ENCODE measurements around the gene HK3.
A peak's percentile ranks its signal among the peaks of the same experiment; 100 is the strongest.

HK3 gene

DNA sequence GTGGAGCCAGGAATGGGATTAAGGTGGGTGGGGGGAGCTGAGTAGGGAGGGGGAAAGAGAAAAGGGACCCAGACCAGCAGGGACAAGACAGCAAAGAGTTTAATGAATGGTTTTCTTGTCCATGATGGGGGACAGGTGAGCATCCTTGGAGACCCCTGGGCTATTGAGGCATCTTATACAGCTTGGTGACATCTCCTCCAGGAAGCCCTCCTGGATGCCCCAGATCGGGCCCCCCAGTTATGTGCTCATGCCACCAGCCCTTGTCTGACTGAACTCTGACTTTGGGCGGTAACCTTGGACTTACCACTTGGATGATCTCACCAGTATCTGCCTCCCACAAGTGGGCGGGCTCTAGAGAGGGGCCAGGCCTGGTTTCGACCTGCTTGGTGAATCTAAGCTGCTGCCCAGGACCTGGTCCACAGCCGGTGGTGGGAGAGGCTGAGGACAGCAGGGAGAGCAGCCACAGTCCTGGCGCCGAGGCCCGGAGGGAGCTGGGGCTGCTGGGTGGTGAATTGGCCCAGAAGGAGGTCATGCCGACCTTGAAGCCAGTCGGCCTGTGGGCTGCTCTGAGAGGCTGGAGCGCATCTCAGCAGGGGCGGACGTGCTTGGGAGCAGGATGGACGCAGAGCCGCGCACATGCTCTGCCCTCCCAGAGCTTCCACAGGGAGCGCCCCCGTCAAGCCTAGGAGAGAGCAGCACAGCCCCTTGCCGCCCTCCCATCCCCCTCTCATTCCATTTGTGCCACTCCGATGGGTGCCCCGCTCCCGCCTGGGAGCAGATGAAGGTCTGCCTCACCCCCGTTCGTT lies 52.6 kb downstream of the HK3 start:
- no CpG with 5 or more reads among the region's 24 CpGs for WGBS, 2 donors (ENCODE audit: extremely low coverage in 2 of 2, insufficient read length in 2 of 2, insufficient replicate concordance in 1 of 2)
- no peak overlapping the region for H2BK120ac ChIP-seq (ENCODE audit: low read depth, low read length)
- peak overlapping the region; percentile 97 for H2BK15ac ChIP-seq (ENCODE audit: low read length)
- no peak overlapping the region for H3K4me2 ChIP-seq (ENCODE audit: insufficient read depth, low read length, poor library complexity, severe bottlenecking)
- H4K91ac ChIP-seq (ENCODE audit: low read depth, low read length, poor library complexity): no peak overlapping the region
- H3K9me3 ChIP-seq (replicated peaks in 1 of 2; ENCODE audit: control insufficient read depth in 2 of 2, insufficient read depth in 1 of 2, low read depth in 1 of 2, low read length in 2 of 2): no peaks in the 10 kb centered on the region
- no peak for DNase-seq (ENCODE audit: low spot score)
- H3K9ac ChIP-seq (ENCODE audit: low read depth, low read length, poor library complexity): no peak overlapping the region
- no peak overlapping the region for H2AFZ ChIP-seq (ENCODE audit: low read length)
- no peak overlapping the region for H3K4ac ChIP-seq (ENCODE audit: low read length)
- H3K4me1 ChIP-seq (ENCODE audit: control insufficient read depth in 2 of 2, insufficient read depth in 1 of 2, low read depth in 1 of 2, low read length in 2 of 2): peaks cover 0 to 14% of the 10 kb centered on the region in 2 donors
- H2BK12ac ChIP-seq (ENCODE audit: low read length): peak overlapping the region; percentile 94
- peak overlapping the region; percentile 85 for H3K23ac ChIP-seq (ENCODE audit: low read depth, low read length, poor library complexity)
- H3K79me1 ChIP-seq (ENCODE audit: low read depth, low read length): peaks cover 2% of the 10 kb centered on the region
- no peak overlapping the region for H2BK5ac ChIP-seq (ENCODE audit: low read length)
- H3K36me3 ChIP-seq (replicated peaks in 1 of 2; ENCODE audit: control insufficient read depth in 2 of 2, insufficient read depth in 2 of 2, low read length in 2 of 2): no peaks in the 10 kb centered on the region
- H4K8ac ChIP-seq (ENCODE audit: low read depth, low read length): no peak overlapping the region
- H2AK5ac ChIP-seq (ENCODE audit: low read depth, low read length): peak overlapping the region; percentile 90
- peaks cover 0 to 62% (median 0%) of the 10 kb centered on the region in 3 experiments for H3K27me3 ChIP-seq (ENCODE audit: control insufficient read depth in 3 of 3, insufficient read depth in 3 of 3, low read depth in 1 of 3, low read length in 3 of 3)
- H3K27ac ChIP-seq (replicated peaks; ENCODE audit: low read length): no peak overlapping the region
- peak overlapping the region; percentile 80 for H3K18ac ChIP-seq (ENCODE audit: low read length)
- peak overlapping the region; percentile 89 for H3K14ac ChIP-seq (ENCODE audit: low read length)
- H3K4me3 ChIP-seq (ENCODE audit: low read length in 2 of 2): no peak overlapping the region

DNA sequence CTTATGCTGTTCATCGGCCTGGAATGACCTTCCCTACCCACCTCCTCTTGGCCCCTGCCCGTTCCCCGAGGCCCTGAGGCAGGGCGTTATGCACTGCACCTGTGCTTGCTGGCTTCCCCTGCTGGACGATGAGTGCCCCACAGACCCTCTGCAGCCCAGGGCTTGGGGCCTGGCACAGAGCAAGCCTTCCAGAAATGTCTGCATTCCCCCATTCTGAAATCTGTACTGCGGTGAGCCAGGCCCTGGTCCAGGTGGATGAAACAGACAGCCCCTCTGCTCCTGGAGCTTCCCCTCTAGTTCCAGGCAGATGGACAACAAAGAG lies 53.8 kb downstream of the HK3 start:
- H3K4ac ChIP-seq (ENCODE audit: low read length): no peak overlapping the region
- H4K91ac ChIP-seq (ENCODE audit: low read depth, low read length, poor library complexity): no peak overlapping the region
- WGBS, 2 donors (ENCODE audit: extremely low coverage in 2 of 2, insufficient read length in 2 of 2, insufficient replicate concordance in 1 of 2): no CpG with 5 or more reads among the region's 6 CpGs
- H2AK5ac ChIP-seq (ENCODE audit: low read depth, low read length): peak overlapping the region; percentile 39
- no peak overlapping the region for H3K14ac ChIP-seq (ENCODE audit: low read length)
- H3K27me3 ChIP-seq (ENCODE audit: control insufficient read depth in 3 of 3, insufficient read depth in 3 of 3, low read depth in 1 of 3, low read length in 3 of 3): peaks cover 0 to 64% (median 0%) of the 10 kb centered on the region in 3 experiments
- no peak overlapping the region for H2BK5ac ChIP-seq (ENCODE audit: low read length)
- H3K4me2 ChIP-seq (ENCODE audit: insufficient read depth, low read length, poor library complexity, severe bottlenecking): no peak overlapping the region
- peaks cover 2% of the 10 kb centered on the region for H3K79me1 ChIP-seq (ENCODE audit: low read depth, low read length)
- no peak overlapping the region for H3K23ac ChIP-seq (ENCODE audit: low read depth, low read length, poor library complexity)
- peak overlapping the region; percentile 0 for H2BK15ac ChIP-seq (ENCODE audit: low read length)
- peak overlapping the region; percentile 5 for H2BK12ac ChIP-seq (ENCODE audit: low read length)
- H3K27ac ChIP-seq (replicated peaks; ENCODE audit: low read length): no peak overlapping the region
- H4K8ac ChIP-seq (ENCODE audit: low read depth, low read length): no peak overlapping the region
- no peak for DNase-seq (ENCODE audit: low spot score)
- no peaks in the 10 kb centered on the region for H3K36me3 ChIP-seq (replicated peaks in 1 of 2; ENCODE audit: control insufficient read depth in 2 of 2, insufficient read depth in 2 of 2, low read length in 2 of 2)
- H3K9ac ChIP-seq (ENCODE audit: low read depth, low read length, poor library complexity): peak overlapping the region; percentile 0
- peaks cover 0 to 22% of the 10 kb centered on the region in 2 donors for H3K4me1 ChIP-seq (ENCODE audit: control insufficient read depth in 2 of 2, insufficient read depth in 1 of 2, low read depth in 1 of 2, low read length in 2 of 2)
- H3K9me3 ChIP-seq (replicated peaks in 1 of 2; ENCODE audit: control insufficient read depth in 2 of 2, insufficient read depth in 1 of 2, low read depth in 1 of 2, low read length in 2 of 2): no peaks in the 10 kb centered on the region
- H3K4me3 ChIP-seq (ENCODE audit: low read length in 2 of 2): no peak overlapping the region
- H2BK120ac ChIP-seq (ENCODE audit: low read depth, low read length): no peak overlapping the region
- peak overlapping the region; percentile 76 for H3K18ac ChIP-seq (ENCODE audit: low read length)
- no peak overlapping the region for H2AFZ ChIP-seq (ENCODE audit: low read length)

DNA sequence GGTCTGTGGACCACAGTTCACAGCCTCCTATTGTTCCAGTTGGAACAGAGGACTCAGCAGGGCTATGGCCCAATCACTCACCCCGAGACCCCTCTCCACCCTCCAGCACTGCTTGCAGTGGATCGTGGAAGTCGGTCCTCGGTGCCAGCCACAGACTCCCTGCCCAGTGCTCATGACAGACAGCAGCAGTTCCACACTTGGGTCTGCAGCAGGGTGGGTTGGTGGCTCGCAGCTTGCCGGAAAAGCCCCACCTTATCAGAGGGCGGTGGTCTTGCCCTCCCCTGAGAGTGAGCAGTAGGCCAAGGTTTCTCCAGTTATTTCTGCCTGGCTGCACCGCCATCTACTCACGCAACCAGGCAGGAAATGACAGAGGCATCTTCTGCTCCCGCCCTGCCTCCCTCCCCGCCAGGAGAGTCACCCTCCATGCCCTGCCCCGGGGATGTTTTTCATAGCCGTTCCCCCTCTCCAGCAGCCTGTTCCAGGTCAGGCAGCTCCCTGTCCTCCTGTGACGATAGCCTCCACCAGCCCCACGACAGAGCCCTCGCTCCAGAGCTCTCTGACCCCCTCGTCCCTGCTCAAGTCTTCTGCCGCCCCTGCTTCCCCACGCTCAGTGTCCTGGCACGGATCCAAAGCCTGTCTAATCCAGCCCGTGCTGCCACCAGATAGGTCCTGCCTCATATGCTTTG lies 54.3 kb downstream of the HK3 start:
- no peaks in the 10 kb centered on the region for H3K36me3 ChIP-seq (replicated peaks in 1 of 2; ENCODE audit: control insufficient read depth in 2 of 2, insufficient read depth in 2 of 2, low read length in 2 of 2)
- WGBS, 2 donors (ENCODE audit: extremely low coverage in 2 of 2, insufficient read length in 2 of 2, insufficient replicate concordance in 1 of 2): no CpG with 5 or more reads among the region's 21 CpGs
- no peak overlapping the region for H2BK120ac ChIP-seq (ENCODE audit: low read depth, low read length)
- no peaks in the 10 kb centered on the region for H3K9me3 ChIP-seq (replicated peaks in 1 of 2; ENCODE audit: control insufficient read depth in 2 of 2, insufficient read depth in 1 of 2, low read depth in 1 of 2, low read length in 2 of 2)
- H3K4me2 ChIP-seq (ENCODE audit: insufficient read depth, low read length, poor library complexity, severe bottlenecking): no peak overlapping the region
- no peak overlapping the region for H4K91ac ChIP-seq (ENCODE audit: low read depth, low read length, poor library complexity)
- peak overlapping the region; percentile 75 for H3K14ac ChIP-seq (ENCODE audit: low read length)
- H4K8ac ChIP-seq (ENCODE audit: low read depth, low read length): no peak overlapping the region
- H3K27me3 ChIP-seq (ENCODE audit: control insufficient read depth in 3 of 3, insufficient read depth in 3 of 3, low read depth in 1 of 3, low read length in 3 of 3): peaks cover 0 to 61% (median 0%) of the 10 kb centered on the region in 3 experiments
- no peak overlapping the region for H2BK5ac ChIP-seq (ENCODE audit: low read length)
- peak overlapping the region; percentile 93 for H2AK5ac ChIP-seq (ENCODE audit: low read depth, low read length)
- H3K18ac ChIP-seq (ENCODE audit: low read length): peak overlapping the region; percentile 76
- H3K23ac ChIP-seq (ENCODE audit: low read depth, low read length, poor library complexity): peak overlapping the region; percentile 38
- DNase-seq (ENCODE audit: low spot score): no peak
- peak overlapping the region; percentile 0 for H2BK15ac ChIP-seq (ENCODE audit: low read length)
- H3K4ac ChIP-seq (ENCODE audit: low read length): no peak overlapping the region
- H2BK12ac ChIP-seq (ENCODE audit: low read length): peak overlapping the region; percentile 49
- H3K4me1 ChIP-seq (ENCODE audit: control insufficient read depth in 2 of 2, insufficient read depth in 1 of 2, low read depth in 1 of 2, low read length in 2 of 2): peaks cover 0 to 26% of the 10 kb centered on the region in 2 donors
- H3K27ac ChIP-seq (replicated peaks; ENCODE audit: low read length): no peak overlapping the region
- H3K9ac ChIP-seq (ENCODE audit: low read depth, low read length, poor library complexity): peak overlapping the region; percentile 0
- peaks cover 2% of the 10 kb centered on the region for H3K79me1 ChIP-seq (ENCODE audit: low read depth, low read length)
- no peak overlapping the region for H2AFZ ChIP-seq (ENCODE audit: low read length)
- H3K4me3 ChIP-seq (ENCODE audit: low read length in 2 of 2): no peak overlapping the region

DNA sequence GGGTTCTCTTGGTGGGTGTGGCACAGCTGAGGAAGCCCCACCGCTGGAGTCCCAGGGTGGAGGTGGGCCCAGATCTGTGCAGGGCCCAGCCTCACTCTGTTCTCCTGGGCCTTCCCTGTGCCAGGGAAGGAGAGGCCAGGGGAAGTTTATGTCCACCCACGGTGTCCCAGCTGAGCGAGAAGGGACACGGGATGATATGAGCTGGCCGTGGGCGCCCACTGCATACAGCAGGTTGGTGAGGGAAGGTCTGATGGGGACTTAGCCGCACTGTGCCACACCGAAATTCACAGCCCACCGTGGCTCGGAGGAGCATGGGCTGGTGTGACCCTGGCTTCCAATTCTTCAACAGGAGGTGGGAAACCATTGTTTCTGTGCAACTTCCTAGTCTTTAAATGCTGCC lies 54.9 kb downstream of the HK3 start:
- no peak overlapping the region for H3K14ac ChIP-seq (ENCODE audit: low read length)
- H2AFZ ChIP-seq (ENCODE audit: low read length): no peak overlapping the region
- H3K4me2 ChIP-seq (ENCODE audit: insufficient read depth, low read length, poor library complexity, severe bottlenecking): no peak overlapping the region
- WGBS, 2 donors (ENCODE audit: extremely low coverage in 2 of 2, insufficient read length in 2 of 2, insufficient replicate concordance in 1 of 2): no CpG with 5 or more reads among the region's 10 CpGs
- no peaks in the 10 kb centered on the region for H3K9me3 ChIP-seq (replicated peaks in 1 of 2; ENCODE audit: control insufficient read depth in 2 of 2, insufficient read depth in 1 of 2, low read depth in 1 of 2, low read length in 2 of 2)
- no peak overlapping the region for H4K91ac ChIP-seq (ENCODE audit: low read depth, low read length, poor library complexity)
- H2BK12ac ChIP-seq (ENCODE audit: low read length): peak overlapping the region; percentile 49
- H2AK5ac ChIP-seq (ENCODE audit: low read depth, low read length): peak overlapping the region; percentile 93
- H2BK15ac ChIP-seq (ENCODE audit: low read length): peak overlapping the region; percentile 0
- DNase-seq (ENCODE audit: low spot score): no peak
- H2BK5ac ChIP-seq (ENCODE audit: low read length): no peak overlapping the region
- no peak overlapping the region for H3K9ac ChIP-seq (ENCODE audit: low read depth, low read length, poor library complexity)
- H3K23ac ChIP-seq (ENCODE audit: low read depth, low read length, poor library complexity): no peak overlapping the region
- H3K27me3 ChIP-seq (ENCODE audit: control insufficient read depth in 3 of 3, insufficient read depth in 3 of 3, low read depth in 1 of 3, low read length in 3 of 3): peaks cover 0 to 57% (median 0%) of the 10 kb centered on the region in 3 experiments
- H2BK120ac ChIP-seq (ENCODE audit: low read depth, low read length): no peak overlapping the region
- H3K36me3 ChIP-seq (replicated peaks in 1 of 2; ENCODE audit: control insufficient read depth in 2 of 2, insufficient read depth in 2 of 2, low read length in 2 of 2): no peaks in the 10 kb centered on the region
- H3K4ac ChIP-seq (ENCODE audit: low read length): no peak overlapping the region
- H3K27ac ChIP-seq (replicated peaks; ENCODE audit: low read length): no peak overlapping the region
- peak overlapping the region; percentile 76 for H4K8ac ChIP-seq (ENCODE audit: low read depth, low read length)
- H3K4me3 ChIP-seq (ENCODE audit: low read length in 2 of 2): no peak overlapping the region
- peak overlapping the region; percentile 66 for H3K18ac ChIP-seq (ENCODE audit: low read length)
- peaks cover 0 to 26% of the 10 kb centered on the region in 2 donors for H3K4me1 ChIP-seq (ENCODE audit: control insufficient read depth in 2 of 2, insufficient read depth in 1 of 2, low read depth in 1 of 2, low read length in 2 of 2)
- peaks cover 2% of the 10 kb centered on the region for H3K79me1 ChIP-seq (ENCODE audit: low read depth, low read length)

All from neuronal stem cell (in vitro differentiated cells).